Measurements from ENCODE around the gene AKR1C4.
"Not testable (repeated sequence)": the region's sequence is repeated elsewhere in the genome, so short reads cannot be mapped to it uniquely, and the experiment has no call there.

The AKR1C4 gene

GRCh38 chr10:5196702-5197113 lies at the start of gene AKR1C4:
AKR1C4 (plus strand) TSS chr10:5196837; CDS start chr10:5196868, 31 bp downstream.
- no peak for DNase-seq

- no peak for DNase-seq
Measured at GRCh38 chr10:5146920-5147254, 49.8 kb upstream of the AKR1C4 start.

GRCh38 chr10:5147255-5147980 lies 49.2 kb upstream of the AKR1C4 start:
- DNase-seq = no peak

DNA sequence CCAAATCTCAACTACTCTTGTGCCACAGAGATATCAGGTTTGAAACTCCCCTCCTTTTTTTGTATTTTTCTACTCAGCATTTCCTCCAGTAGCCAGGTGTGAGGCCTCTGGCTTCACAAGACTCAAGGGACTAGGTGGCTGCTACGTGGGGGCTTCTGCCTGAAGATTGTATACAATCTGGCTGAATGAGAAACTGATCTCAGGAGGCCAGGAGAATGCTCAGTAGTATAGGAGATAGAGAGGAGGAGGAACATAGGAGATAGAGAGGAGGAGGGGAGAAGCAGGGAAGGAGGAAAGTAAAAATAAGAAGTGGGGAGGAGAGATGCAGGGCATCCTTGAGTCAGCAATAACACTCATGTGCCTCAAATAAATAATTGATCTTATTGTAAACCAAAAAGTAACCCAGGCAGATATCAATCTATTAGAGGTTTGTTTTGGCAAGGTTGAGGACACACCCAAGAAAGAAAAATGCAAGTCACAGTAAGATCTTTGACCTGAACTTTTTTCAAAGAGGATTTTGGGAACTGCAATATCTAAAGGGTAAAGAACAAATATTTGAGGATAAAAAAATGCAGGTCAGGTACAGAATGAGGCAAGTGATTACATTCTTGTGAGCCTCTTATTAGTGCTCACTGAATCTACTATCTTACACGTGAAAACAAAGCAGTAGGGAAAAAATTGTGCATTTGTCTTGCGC lies 48.5 kb upstream of the AKR1C4 start:
- DNase-seq = no peak

- no peak for DNase-seq
Measured at GRCh38 chr10:5148678-5149032, 48.0 kb upstream of the AKR1C4 start.

GRCh38 chr10:5151076-5151475 lies 45.6 kb upstream of the AKR1C4 start:
- no peak for DNase-seq

DNA sequence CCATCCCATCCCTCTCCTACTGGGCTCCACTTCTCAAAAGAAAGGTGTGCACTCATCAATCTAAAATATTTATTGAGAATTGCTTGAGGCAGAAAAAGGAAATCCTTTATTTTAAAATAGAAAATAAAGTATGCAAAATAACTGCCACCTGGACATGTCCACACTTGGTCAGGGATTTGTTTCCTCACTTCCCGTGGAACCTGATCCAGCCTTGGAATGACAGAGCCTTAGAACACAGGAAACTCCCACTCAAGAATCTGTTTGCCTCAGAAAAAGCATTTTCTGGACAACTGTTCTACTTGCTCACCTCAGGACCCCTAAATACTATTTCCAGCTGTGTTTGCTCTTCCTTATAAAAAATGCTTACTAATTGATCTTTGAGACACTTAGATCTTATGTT lies 40.7 kb upstream of the AKR1C4 start:
- no peak for DNase-seq

- no peak for DNase-seq
Measured at GRCh38 chr10:5157501-5157900, 39.1 kb upstream of the AKR1C4 start.

DNA sequence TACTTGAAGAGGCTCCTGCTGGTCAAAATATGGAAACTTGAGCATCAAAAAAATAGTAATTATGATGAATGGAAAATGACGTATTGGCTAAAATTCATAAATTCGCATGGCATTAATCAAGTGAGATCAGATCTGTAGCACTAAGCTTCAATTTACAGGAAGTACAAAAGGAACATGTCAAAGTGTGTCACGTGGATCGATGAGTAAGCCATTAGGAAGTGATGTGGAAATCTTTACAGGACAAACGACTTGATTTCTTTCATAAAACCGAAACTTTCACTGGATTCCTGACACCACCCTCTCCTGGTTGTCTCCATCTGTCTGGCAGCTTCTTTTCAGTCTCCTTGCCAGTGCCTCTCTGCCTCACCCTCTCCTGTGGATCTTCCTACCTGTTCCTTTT lies 37.5 kb upstream of the AKR1C4 start:
- no peak for DNase-seq

DNA sequence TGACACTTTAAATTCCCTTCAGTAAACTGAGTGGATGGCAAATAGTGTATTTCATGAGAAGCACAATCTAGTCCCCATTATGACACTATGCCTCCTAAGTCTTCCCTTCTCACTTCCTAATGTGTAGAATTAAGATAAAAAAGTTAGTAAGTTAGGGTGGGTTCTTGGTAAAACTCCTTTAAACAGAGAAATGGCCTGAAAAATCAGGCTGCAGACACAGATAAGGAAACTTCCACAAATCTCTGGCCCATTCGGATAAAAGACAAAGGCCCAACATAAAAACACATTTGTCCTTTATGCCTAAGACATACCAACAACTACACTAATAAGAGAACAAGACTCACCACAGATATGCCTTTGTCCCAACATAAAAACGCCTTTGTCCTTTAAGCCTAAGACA lies 33.1 kb upstream of the AKR1C4 start:
- no peak for DNase-seq

- no peak for DNase-seq
Measured at GRCh38 chr10:5165738-5166137, 30.9 kb upstream of the AKR1C4 start.

- DNase-seq = no peak
Measured at GRCh38 chr10:5168897-5169420, 27.7 kb upstream of the AKR1C4 start.

DNA sequence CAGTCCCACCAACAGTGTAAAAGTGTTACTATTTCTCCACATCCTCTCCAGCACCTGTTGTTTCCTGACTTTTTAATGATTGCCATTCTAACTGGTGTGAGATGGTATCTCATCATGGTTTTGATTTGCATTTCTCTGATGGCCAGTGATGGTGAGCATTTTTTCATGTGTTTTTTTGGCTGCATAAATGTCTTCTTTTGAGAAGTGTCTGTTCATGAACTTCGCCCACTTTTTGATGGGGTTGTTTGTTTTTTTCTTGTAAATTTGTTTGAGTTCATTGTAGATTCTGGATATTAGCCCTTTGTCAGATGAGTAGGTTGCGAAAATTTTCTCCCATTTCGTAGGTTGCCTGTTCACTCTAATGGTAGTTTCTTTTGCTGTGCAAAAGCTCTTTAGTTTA lies 21.1 kb upstream of the AKR1C4 start:
- not testable (repeated sequence) for DNase-seq

- not testable (repeated sequence) for DNase-seq
Measured at GRCh38 chr10:5180503-5180902, 16.1 kb upstream of the AKR1C4 start.

DNA sequence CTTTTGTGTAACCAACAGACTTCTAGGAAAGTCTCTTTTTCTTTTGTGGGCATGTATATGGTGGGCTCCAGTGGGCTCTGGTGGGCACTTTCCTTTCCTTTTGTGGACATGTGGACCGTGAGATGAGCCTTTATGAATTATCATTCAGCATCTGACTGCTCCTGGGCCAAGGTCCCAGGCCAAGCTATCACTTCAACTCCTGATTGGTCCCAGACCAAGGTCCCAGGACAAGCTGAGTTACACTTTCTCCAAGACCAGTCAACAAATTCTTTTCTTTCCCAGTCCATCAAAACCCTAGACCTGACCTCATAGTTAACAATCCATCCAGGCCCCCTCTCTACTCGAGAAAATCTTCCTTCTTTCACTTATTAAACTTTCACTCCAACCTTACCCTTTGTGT lies 12.7 kb upstream of the AKR1C4 start:
- no peak for DNase-seq

DNA sequence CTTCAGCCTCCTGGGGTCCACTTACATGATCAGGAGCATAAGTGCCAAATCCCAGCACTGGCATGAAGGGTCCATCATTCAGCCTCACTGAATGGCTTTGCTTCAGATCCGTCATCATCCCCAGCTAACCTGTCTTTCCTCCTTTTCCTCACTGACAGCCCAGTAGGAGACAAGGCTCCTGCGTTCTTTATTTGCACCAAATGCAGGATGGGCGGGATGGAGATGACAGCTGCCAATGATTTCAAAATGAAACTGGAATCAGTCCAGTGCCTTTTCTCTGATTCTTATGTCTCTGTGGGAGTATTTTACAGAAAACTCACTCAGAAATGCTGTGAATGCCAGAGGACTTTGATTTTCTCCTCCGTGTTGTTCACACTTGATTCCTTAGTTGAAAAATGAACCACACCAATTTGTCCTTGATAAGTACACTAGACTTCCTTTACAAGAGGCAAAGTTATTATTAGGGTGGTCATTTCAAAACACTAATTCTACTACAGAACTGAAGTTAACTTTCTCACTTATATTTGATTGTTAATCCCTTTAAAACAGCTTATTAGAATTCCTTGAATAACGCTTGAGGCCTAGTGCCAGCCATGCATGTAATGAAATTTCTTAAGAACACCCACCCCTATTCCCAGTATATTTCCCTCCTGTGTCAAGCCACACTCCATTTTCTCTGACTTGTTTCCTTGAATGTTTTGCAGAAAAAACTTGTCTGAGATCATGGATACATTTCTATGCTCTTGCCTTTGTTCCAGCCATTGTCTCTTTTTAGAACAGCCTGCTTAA lies 11.5 kb upstream of the AKR1C4 start, which contains the start of gene AKR1C8:
Gene AKR1C8 (minus strand): TSS at position 164 of the 789 bp plus-strand sequence. CDS start 46 bp downstream, at position 118.
- no peak for DNase-seq

- DNase-seq = no peak
Measured at GRCh38 chr10:5187867-5188266, 8.8 kb upstream of the AKR1C4 start.

- no peak for DNase-seq
Measured at GRCh38 chr10:5188358-5188757, 8.3 kb upstream of the AKR1C4 start.

DNA sequence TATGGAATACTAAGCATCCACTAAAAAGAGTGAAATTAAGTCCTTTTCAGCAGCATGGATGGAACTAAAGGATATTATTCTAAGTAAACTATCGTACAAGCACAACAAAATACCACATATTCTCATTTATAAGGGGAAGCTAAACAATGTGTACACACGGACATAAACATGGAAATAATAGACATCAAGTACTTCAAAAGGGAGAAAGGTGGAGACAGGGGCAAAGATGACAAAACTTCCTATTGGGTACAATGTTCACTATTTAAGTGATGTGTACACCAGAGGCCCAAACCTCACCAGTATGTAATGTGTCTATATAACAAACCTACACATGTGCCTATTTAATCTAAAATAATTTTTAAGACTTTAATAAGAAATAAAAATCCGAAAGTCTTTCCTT lies 2.2 kb upstream of the AKR1C4 start:
- DNase-seq = no peak

- no peak for DNase-seq
Measured at GRCh38 chr10:5195727-5196374, 786 bp upstream of the AKR1C4 start.

GRCh38 chr10:5198386-5198785 lies 1.7 kb downstream of the AKR1C4 start:
- no peak for DNase-seq

GRCh38 chr10:5199398-5199797 lies 2.8 kb downstream of the AKR1C4 start:
- no peak for DNase-seq

- no peak for DNase-seq
Measured at GRCh38 chr10:5206799-5207198, 10.2 kb downstream of the AKR1C4 start.
